ENCODE measurements around the gene TAB2. TPM values are rescaled to one million over a fixed set of nuclear protein-coding genes. Genes with fewer than 3 reads are reported as not detected.
A peak's percentile ranks its signal among the peaks of the same experiment; 100 is the strongest.

TAB2 gene
- total and polyA plus RNA-seq, 2 experiments from 2014 or later = 19.8 to 59.2 TPM

GRCh38 chr6:149422581-149422980, 105.1 kb downstream of the TAB2 start:
- Mint-ChIP-seq H3K4me3 (no peak overlapping the region), H3K4me1 (peaks cover 16% of the 10 kb centered on the region), H3K36me3 (ENCODE audit: low read depth) (no peaks in the 10 kb centered on the region; the same call in 2 of the 3 replicates), H3K9me3 (no peaks in the 10 kb centered on the region; the same call in 2 of the 3 replicates), H3K27ac (no peak overlapping the region), H3K27me3 (ENCODE audit: insufficient read depth, low read depth, poor library complexity) (no peaks in the 10 kb centered on the region)
- H3K27me3 ChIP-seq (ENCODE audit: insufficient read depth) = no peaks in the 10 kb centered on the region
- no peaks in the 10 kb centered on the region for H3K79me2 ChIP-seq (replicated peaks; ENCODE audit: insufficient read depth)
- H3K4me3 ChIP-seq = no peak overlapping the region
- TF ChIP-seq ETS1 (IDR thresholded peaks at IDR 0.05) (no peak), STAT1 (IDR thresholded peaks at IDR 0.05; ENCODE audit: unreplicated experiment) (no peak), ZNF331 (CRISPR knock-in tag; IDR thresholded peaks at IDR 0.05; ENCODE audit: low read depth) (no peak), NANOG (IDR thresholded peaks at IDR 0.05; ENCODE audit: borderline replicate concordance) (no peak), EZH2 (IDR thresholded peaks at IDR 0.05; ENCODE audit: low read depth, unreplicated experiment) (no peak)
- peaks cover 9% of the 10 kb centered on the region for H3K4me1 ChIP-seq (ENCODE audit: insufficient read depth)
- no peak overlapping the region for H3K27ac ChIP-seq (ENCODE audit: low read depth)
- H4K20me1 ChIP-seq (replicated peaks; ENCODE audit: insufficient read depth) = no peaks in the 10 kb centered on the region
- no peaks in the 10 kb centered on the region for H3K9me2 ChIP-seq (ENCODE audit: insufficient read depth)
- H2AFZ ChIP-seq = no peak overlapping the region
- ATAC-seq = no peak
- H3F3A ChIP-seq (replicated peaks; ENCODE audit: low read depth) = no peaks in the 10 kb centered on the region
- no peaks in the 10 kb centered on the region for H3K36me3 ChIP-seq (ENCODE audit: insufficient read depth)
- no peak for DNase-seq (ENCODE audit: low spot score)
- H3K4me2 ChIP-seq = no peak overlapping the region

GRCh38 chr6:149423964-149424440, 106.5 kb downstream of the TAB2 start:
- no peak for DNase-seq (ENCODE audit: low spot score)
- peak overlapping the region; percentile 72 for H2AFZ ChIP-seq
- Mint-ChIP-seq H3K27me3 (ENCODE audit: insufficient read depth, low read depth, poor library complexity) (peaks cover 3% of the 10 kb centered on the region), H3K36me3 (ENCODE audit: low read depth) (no peaks in the 10 kb centered on the region; the same call in 2 of the 3 replicates), H3K4me1 (peaks cover 16% of the 10 kb centered on the region), H3K27ac (no peak overlapping the region), H3K4me3 (no peak overlapping the region), H3K9me3 (no peaks in the 10 kb centered on the region)
- no peaks in the 10 kb centered on the region for H3K79me2 ChIP-seq (replicated peaks; ENCODE audit: insufficient read depth)
- H3K27me3 ChIP-seq (ENCODE audit: insufficient read depth) = no peaks in the 10 kb centered on the region
- H3K4me3 ChIP-seq = no peak overlapping the region
- H3K4me2 ChIP-seq = no peak overlapping the region
- no peak overlapping the region for H3K27ac ChIP-seq (ENCODE audit: low read depth)
- no peaks in the 10 kb centered on the region for H3K36me3 ChIP-seq (ENCODE audit: insufficient read depth)
- ATAC-seq = peak; percentile 53
- no peaks in the 10 kb centered on the region for H4K20me1 ChIP-seq (replicated peaks; ENCODE audit: insufficient read depth)
- H3K9me2 ChIP-seq (ENCODE audit: insufficient read depth) = no peaks in the 10 kb centered on the region
- no peaks in the 10 kb centered on the region for H3F3A ChIP-seq (replicated peaks; ENCODE audit: low read depth)
- peaks cover 9% of the 10 kb centered on the region for H3K4me1 ChIP-seq (ENCODE audit: insufficient read depth)
- TF ChIP-seq JUNB (IDR thresholded peaks at IDR 0.05; ENCODE audit: unreplicated experiment) (no peak), ETS1 (IDR thresholded peaks at IDR 0.05) (no peak), EZH2phosphoT487 (IDR thresholded peaks at IDR 0.05; ENCODE audit: unreplicated experiment) (no peak), REST (IDR thresholded peaks at IDR 0.05; ENCODE audit: unreplicated experiment) (no peak), ZNF331 (CRISPR knock-in tag; IDR thresholded peaks at IDR 0.05; ENCODE audit: low read depth) (no peak), POLR2AphosphoS5 (IDR thresholded peaks at IDR 0.05; ENCODE audit: low read depth) (no peak), CREB1 (CRISPR knock-in tag; IDR thresholded peaks at IDR 0.05; ENCODE audit: low read depth) (no peak), EZH2 (IDR thresholded peaks at IDR 0.05; ENCODE audit: low read depth, unreplicated experiment) (no peak)
